ENCODE measurements around the gene KNCN.

DNA sequence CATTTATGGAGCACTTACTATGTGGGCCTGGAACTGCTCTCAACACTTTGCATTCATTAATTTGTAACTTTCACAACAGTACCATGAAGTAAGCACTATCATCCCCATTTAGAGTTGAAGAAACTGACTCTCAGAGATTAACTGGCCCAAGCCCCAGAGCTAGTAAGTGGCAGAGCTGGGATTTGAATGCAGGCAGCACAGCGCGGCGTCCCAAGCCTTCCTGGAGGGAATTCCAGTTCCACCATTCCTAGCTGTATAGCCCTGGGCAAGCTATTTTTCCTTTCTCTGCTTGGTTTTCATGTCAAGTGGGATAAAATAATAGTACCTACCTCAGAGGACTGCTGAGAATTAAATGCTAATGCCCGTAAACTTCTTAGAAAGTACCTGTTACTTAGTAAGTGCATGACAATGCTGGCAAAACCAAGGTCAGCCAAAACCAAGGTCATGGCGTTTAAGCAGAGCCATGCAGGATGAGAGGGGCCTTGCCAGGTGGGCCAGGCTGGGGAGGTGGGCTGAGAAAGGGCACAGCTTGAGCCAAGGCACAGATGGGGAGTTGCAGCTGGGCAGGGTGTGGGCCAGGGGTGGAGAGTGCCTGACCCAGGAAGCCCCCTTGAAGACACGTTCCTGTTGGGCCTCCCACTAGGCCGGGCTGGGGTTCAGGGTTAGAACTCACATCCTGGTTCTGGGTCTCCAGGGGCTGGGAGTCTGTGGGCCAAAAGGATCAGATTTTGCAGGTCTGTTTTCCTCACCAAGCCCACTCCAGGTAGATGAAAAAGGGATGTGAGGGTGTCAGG lies 4.6 kb upstream of the KNCN start:
- TF ChIP-seq FOXM1 (IDR thresholded peaks at IDR 0.05; ENCODE audit: borderline replicate concordance, low read depth) (no peak), EP300 (IDR thresholded peaks at IDR 0.05; ENCODE audit: borderline replicate concordance) (no peak), NFIC (IDR thresholded peaks at IDR 0.05) (no peak), YY1 (IDR thresholded peaks at IDR 0.05; ENCODE audit: low read depth) (no peak), ZBTB7A (IDR thresholded peaks at IDR 0.05; ENCODE audit: low read depth) (no peak), RAD21 (IDR thresholded peaks at IDR 0.05; ENCODE audit: low read depth) (no peak), CEBPB (IDR thresholded peaks at IDR 0.05) (no peak)
- TF ChIP-seq, protein P1, sequence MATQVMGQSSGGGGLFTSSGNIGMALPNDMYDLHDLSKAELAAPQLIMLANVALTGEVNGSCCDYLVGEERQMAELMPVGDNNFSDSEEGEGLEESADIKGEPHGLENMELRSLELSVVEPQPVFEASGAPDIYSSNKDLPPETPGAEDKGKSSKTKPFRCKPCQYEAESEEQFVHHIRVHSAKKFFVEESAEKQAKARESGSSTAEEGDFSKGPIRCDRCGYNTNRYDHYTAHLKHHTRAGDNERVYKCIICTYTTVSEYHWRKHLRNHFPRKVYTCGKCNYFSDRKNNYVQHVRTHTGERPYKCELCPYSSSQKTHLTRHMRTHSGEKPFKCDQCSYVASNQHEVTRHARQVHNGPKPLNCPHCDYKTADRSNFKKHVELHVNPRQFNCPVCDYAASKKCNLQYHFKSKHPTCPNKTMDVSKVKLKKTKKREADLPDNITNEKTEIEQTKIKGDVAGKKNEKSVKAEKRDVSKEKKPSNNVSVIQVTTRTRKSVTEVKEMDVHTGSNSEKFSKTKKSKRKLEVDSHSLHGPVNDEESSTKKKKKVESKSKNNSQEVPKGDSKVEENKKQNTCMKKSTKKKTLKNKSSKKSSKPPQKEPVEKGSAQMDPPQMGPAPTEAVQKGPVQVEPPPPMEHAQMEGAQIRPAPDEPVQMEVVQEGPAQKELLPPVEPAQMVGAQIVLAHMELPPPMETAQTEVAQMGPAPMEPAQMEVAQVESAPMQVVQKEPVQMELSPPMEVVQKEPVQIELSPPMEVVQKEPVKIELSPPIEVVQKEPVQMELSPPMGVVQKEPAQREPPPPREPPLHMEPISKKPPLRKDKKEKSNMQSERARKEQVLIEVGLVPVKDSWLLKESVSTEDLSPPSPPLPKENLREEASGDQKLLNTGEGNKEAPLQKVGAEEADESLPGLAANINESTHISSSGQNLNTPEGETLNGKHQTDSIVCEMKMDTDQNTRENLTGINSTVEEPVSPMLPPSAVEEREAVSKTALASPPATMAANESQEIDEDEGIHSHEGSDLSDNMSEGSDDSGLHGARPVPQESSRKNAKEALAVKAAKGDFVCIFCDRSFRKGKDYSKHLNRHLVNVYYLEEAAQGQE (IDR thresholded peaks at IDR 0.05; ENCODE audit: low read depth), result no peak
- TF ChIP-seq, protein P2, sequence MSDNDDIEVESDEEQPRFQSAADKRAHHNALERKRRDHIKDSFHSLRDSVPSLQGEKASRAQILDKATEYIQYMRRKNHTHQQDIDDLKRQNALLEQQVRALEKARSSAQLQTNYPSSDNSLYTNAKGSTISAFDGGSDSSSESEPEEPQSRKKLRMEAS (IDR thresholded peaks at IDR 0.05), result no peak
- TF ChIP-seq, protein P3, sequence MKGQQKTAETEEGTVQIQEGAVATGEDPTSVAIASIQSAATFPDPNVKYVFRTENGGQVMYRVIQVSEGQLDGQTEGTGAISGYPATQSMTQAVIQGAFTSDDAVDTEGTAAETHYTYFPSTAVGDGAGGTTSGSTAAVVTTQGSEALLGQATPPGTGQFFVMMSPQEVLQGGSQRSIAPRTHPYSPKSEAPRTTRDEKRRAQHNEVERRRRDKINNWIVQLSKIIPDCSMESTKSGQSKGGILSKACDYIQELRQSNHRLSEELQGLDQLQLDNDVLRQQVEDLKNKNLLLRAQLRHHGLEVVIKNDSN (IDR thresholded peaks at IDR 0.05), result no peak
